DOHH2 (cell line): ENCODE data around the gene ZNF37A.

ENCODE experiments used
- CTCF ChIP-seq: fragments of 200-600 bp; sonication (generic); IDR thresholded peaks from one replicate; pipeline ENCODE4 v1.5.1; 2014; ENCODE audit warnings: antibody characterized with exemption, mild to moderate bottlenecking, low read depth, low read length; ENCODE audit not compliant: poor library complexity, severe bottlenecking
- EZH2phosphoT487 ChIP-seq: fragments of 200-600 bp; sonication (generic); IDR thresholded peaks from 2 replicates; pipeline ENCODE4 v1.6.1; 2017; ENCODE audit warnings: borderline replicate concordance, mild to moderate bottlenecking, antibody characterized with exemption, low read length, moderate library complexity, mixed read lengths

- TF ChIP-seq CTCF (no peak), EZH2phosphoT487 (no peak)
Observed at GRCh38 chr10:38143587-38143986, 49.5 kb downstream of the ZNF37A start.
